Keratinocyte (primary cell): ENCODE measurements around the gene ATRAID. TPM values are rescaled to one million over a fixed set of nuclear protein-coding genes. Genes with fewer than 3 reads are reported as not detected.

Experiments
- DNase-seq: peaks from one replicate; pipeline ENCODE4 v3.0.0-alpha.2; 2011; ENCODE audit warnings: low read depth, missing footprints, low spot score
- FAIRE-seq: peaks from 2 replicates; lab custom pipeline; 2011; peaks lifted over from hg19 to GRCh38; lab: Jason Lieb, UNC
- H2AFZ ChIP-seq: 2 replicates; pipeline ENCODE4 v1.6.0; 2012; ENCODE audit warnings: low read length, control low read depth, inconsistent platforms; ENCODE audit not compliant: control insufficient read depth
- H3K27ac ChIP-seq: 2 replicates; pipeline ENCODE4 v1.5.1; 2011; ENCODE audit warnings: low read length; ENCODE audit not compliant: control insufficient read depth, insufficient read depth
- H3K27me3 ChIP-seq: 3 replicates; pipeline ENCODE4 v1.6.0; 2011; ENCODE audit warnings: low read length; ENCODE audit not compliant: control insufficient read depth, insufficient read depth; ENCODE audit errors: extremely low read depth
- H3K36me3 ChIP-seq, 2 experiments: 2 replicates in 1 of 2; 3 replicates in 1 of 2; pipeline ENCODE4 v1.5.1; 2011; ENCODE audit warnings: low read length in 2 of 2, mild to moderate bottlenecking in 1 of 2; ENCODE audit not compliant: control insufficient read depth in 2 of 2, insufficient read depth in 2 of 2; ENCODE audit errors: extremely low read depth in 1 of 2
- H3K4me1 ChIP-seq: 3 replicates; pipeline ENCODE4 v1.5.1; 2011; ENCODE audit warnings: low read length; ENCODE audit not compliant: control insufficient read depth, insufficient read depth; ENCODE audit errors: extremely low read depth
- H3K4me2 ChIP-seq: 3 replicates; pipeline ENCODE4 v1.6.0; 2011; ENCODE audit warnings: low read depth, low read length; ENCODE audit not compliant: control insufficient read depth, insufficient read depth; ENCODE audit errors: extremely low read depth
- H3K4me3 ChIP-seq, 3 experiments: fragments of 200-600 bp in 1 of 3; sonication (generic) in 1 of 3; 2 replicates in 2 of 3; 3 replicates in 1 of 3; pipeline ENCODE4 v1.5.1; 2011 to 2016; ENCODE audit warnings: low read length in 3 of 3, mild to moderate bottlenecking in 3 of 3, control low read depth in 2 of 3, inconsistent platforms in 1 of 3, low read depth in 1 of 3, mixed read lengths in 1 of 3, mixed run types in 1 of 3, moderate library complexity in 1 of 3; ENCODE audit not compliant: control insufficient read depth in 2 of 3, insufficient read depth in 2 of 3; ENCODE audit errors: extremely low read depth in 1 of 3
- H3K79me2 ChIP-seq: 2 replicates; pipeline ENCODE4 v1.6.0; 2012; ENCODE audit warnings: low read length; ENCODE audit not compliant: control insufficient read depth, insufficient read depth
- H3K9ac ChIP-seq: 3 replicates; pipeline ENCODE4 v1.6.0; 2011; ENCODE audit warnings: low read length; ENCODE audit not compliant: control insufficient read depth, insufficient read depth; ENCODE audit errors: extremely low read depth
- H3K9me1 ChIP-seq: 3 replicates; pipeline ENCODE4 v1.6.0; 2011; ENCODE audit warnings: low read length; ENCODE audit not compliant: control insufficient read depth, insufficient read depth; ENCODE audit errors: extremely low read depth
- H3K9me3 ChIP-seq: 2 replicates; pipeline ENCODE4 v1.5.1; 2012; ENCODE audit warnings: low read depth, low read length; ENCODE audit not compliant: control insufficient read depth
- H4K20me1 ChIP-seq: 3 replicates; pipeline ENCODE4 v1.6.0; 2011; ENCODE audit warnings: low read length; ENCODE audit not compliant: control insufficient read depth, insufficient read depth; ENCODE audit errors: extremely low read depth
- EZH2 ChIP-seq: IDR thresholded peaks from one replicate; pipeline ENCODE4 v1.6.1; 2012; ENCODE audit warnings: inconsistent platforms, mild to moderate bottlenecking, low read length, moderate library complexity
- dilution Hi-C: fragments of 300-500 bp; cut with MboI; formaldehyde crosslinking; loops from one replicate; pipeline ENCODE4 v1.7.0; 2020; ENCODE audit warnings: low sequenced_read_pairs; ENCODE audit not compliant: extremely low pct_ligation_motif_present
- polyA plus RNA-seq, 5 experiments: library from polyadenylated mRNA; depleted of rRNA in 3 of 5; stranded (reverse) in 3 of 5; stranded (forward) in 1 of 5; unstranded in 1 of 5; fragments of >200 nt; gene quantifications; 1 replicate in 1 of 5; 2 replicates in 3 of 5; 3 replicates in 1 of 5; pipeline versions ENCODE4 v1.2.1 to v1.2.3, GENCODE V29; 2011 to 2012; ENCODE audit warnings: missing spikeins in 2 of 5, low read depth in 1 of 5, low replicate concordance in 1 of 5
- TF ChIP-seq, protein P1 (sequence below), 3 experiments: IDR thresholded peaks in 1 of 3; conservative IDR thresholded peaks in 1 of 3; optimal IDR thresholded peaks in 1 of 3; 2 replicates in 2 of 3; 3 replicates in 1 of 3; pipeline versions ENCODE3 to v1.5.1; 2011; ENCODE audit warnings: low read length in 3 of 3, mild to moderate bottlenecking in 3 of 3, moderate library complexity in 2 of 3, control low read depth in 1 of 3, inconsistent platforms in 1 of 3; ENCODE audit not compliant: insufficient read depth in 2 of 3; ENCODE audit errors: extremely low read depth in 1 of 3

Gene ATRAID
- polyA plus RNA-seq, 1 donor (not counting 4 experiments of a cell fraction or from before 2014, with no cell fraction given): 154 TPM

DNA sequence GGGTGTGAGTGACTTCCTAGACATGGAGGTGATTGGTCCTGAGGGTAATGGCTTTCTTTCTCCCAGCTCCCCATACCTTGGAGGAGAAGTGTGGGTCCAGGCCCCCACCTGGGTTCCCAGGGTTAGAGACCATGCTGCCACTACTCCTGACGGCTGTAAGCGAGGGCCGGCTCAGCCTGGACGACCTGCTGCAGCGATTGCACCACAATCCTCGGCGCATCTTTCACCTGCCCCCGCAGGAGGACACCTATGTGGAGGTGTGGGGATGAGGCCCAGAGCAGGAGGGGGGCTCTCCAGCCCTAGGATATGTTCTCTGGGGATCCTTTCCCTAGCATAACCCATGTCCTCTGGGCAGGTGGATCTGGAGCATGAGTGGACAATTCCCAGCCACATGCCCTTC, 27.1 kb downstream of the ATRAID start:
- Histone ChIP-seq H3K4me1 (no peaks in the 10 kb centered on the region), H3K9ac (no peak overlapping the region), H3K9me1 (no peaks in the 10 kb centered on the region), H3K4me2 (no peak overlapping the region), H3K9me3 (no peaks in the 10 kb centered on the region), H2AFZ (no peak overlapping the region), H3K36me3 (peaks cover 51 to 78% of the 10 kb centered on the region in 2 experiments), H3K4me3 (no peak overlapping the region), H3K79me2 (no peaks in the 10 kb centered on the region), H4K20me1 (no peaks in the 10 kb centered on the region), H3K27me3 (no peaks in the 10 kb centered on the region), H3K27ac (no peak overlapping the region)
- no peak for TF ChIP-seq EZH2
- TF ChIP-seq, protein P1, sequence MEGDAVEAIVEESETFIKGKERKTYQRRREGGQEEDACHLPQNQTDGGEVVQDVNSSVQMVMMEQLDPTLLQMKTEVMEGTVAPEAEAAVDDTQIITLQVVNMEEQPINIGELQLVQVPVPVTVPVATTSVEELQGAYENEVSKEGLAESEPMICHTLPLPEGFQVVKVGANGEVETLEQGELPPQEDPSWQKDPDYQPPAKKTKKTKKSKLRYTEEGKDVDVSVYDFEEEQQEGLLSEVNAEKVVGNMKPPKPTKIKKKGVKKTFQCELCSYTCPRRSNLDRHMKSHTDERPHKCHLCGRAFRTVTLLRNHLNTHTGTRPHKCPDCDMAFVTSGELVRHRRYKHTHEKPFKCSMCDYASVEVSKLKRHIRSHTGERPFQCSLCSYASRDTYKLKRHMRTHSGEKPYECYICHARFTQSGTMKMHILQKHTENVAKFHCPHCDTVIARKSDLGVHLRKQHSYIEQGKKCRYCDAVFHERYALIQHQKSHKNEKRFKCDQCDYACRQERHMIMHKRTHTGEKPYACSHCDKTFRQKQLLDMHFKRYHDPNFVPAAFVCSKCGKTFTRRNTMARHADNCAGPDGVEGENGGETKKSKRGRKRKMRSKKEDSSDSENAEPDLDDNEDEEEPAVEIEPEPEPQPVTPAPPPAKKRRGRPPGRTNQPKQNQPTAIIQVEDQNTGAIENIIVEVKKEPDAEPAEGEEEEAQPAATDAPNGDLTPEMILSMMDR (optimal IDR thresholded peaks at IDR 0.05 in 1 of 3, IDR thresholded peaks at IDR 0.05 in 1 of 3, conservative IDR thresholded peaks at IDR 0.05 in 1 of 3; ENCODE audit: extremely low read depth in 1 of 3, insufficient read depth in 2 of 3, low read length in 3 of 3): no peak
- no peak for DNase-seq
- dilution Hi-C loops: no loop called here
- no peak for FAIRE-seq

DNA sequence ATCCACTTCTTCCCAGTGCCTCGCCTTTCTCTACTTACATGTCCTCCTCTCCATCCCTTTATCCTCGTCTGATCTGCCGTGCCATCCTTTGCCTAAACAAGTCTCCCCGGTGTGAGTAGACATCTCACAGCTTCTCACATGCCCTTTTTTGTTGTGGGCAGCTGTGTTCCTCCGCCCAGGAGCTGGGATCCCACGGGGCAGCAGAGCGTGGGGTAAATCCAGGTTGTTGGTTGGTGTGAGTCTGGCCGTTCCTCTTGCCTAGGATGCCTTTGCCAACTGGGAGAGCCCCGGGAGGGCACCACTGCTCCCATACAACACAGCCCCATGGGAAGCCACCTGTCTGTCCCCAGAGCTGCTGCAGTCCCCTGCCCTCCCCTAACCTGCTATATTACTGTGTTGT, 28.6 kb downstream of the ATRAID start:
- no peak overlapping the region for H3K4me3 ChIP-seq
- no peak overlapping the region for H2AFZ ChIP-seq
- no peaks in the 10 kb centered on the region for H3K27me3 ChIP-seq
- H3K36me3 ChIP-seq: peaks cover 48 to 74% of the 10 kb centered on the region in 2 experiments
- no peaks in the 10 kb centered on the region for H3K79me2 ChIP-seq
- TF ChIP-seq EZH2: no peak
- TF ChIP-seq, protein P1 (optimal IDR thresholded peaks at IDR 0.05 in 1 of 3, IDR thresholded peaks at IDR 0.05 in 1 of 3, conservative IDR thresholded peaks at IDR 0.05 in 1 of 3; ENCODE audit: extremely low read depth in 1 of 3, insufficient read depth in 2 of 3, low read length in 3 of 3): no peak
- H3K9ac ChIP-seq: no peak overlapping the region
- no peaks in the 10 kb centered on the region for H4K20me1 ChIP-seq
- H3K9me3 ChIP-seq: no peaks in the 10 kb centered on the region
- H3K4me1 ChIP-seq: no peaks in the 10 kb centered on the region
- H3K4me2 ChIP-seq: no peak overlapping the region
- FAIRE-seq: no peak
- H3K27ac ChIP-seq: no peak overlapping the region
- no peak for DNase-seq
- no peaks in the 10 kb centered on the region for H3K9me1 ChIP-seq
- dilution Hi-C loops: no loop called here
